Cardiac muscle cell (in vitro differentiated cells and primary cell): ENCODE results near the gene NR6A1. TPM values are rescaled to one million over a fixed set of nuclear protein-coding genes. Genes with fewer than 3 reads are reported as not detected.

Source experiments
- DNase-seq, 2 donors: peaks; one replicate each; pipeline versions ENCODE4 v3.0.0 to v3.0.0-alpha.2; 2010 to 2017; ENCODE audit warnings: low read depth in 1 of 2, low spot score in 1 of 2
- H3K27ac ChIP-seq: fragments of 200-600 bp; sonication (generic); 2 replicates; pipeline ENCODE4 v1.5.1; 2016
- H3K27me3 ChIP-seq: fragments of 200-600 bp; sonication (generic); 2 replicates; pipeline ENCODE4 v1.6.0; 2016; ENCODE audit warnings: control low read depth
- H3K36me3 ChIP-seq: fragments of 200-600 bp; sonication (generic); 2 replicates; pipeline ENCODE4 v1.5.1; 2016; ENCODE audit warnings: control low read depth
- H3K4me1 ChIP-seq: fragments of 200-600 bp; sonication (generic); 2 replicates; pipeline ENCODE4 v1.8.1; 2017; ENCODE audit warnings: low read depth, mild to moderate bottlenecking, mixed run types
- H3K4me3 ChIP-seq: fragments of 200-600 bp; sonication (generic); 2 replicates; pipeline ENCODE4 v1.5.1; 2016; ENCODE audit warnings: mild to moderate bottlenecking
- H3K9me3 ChIP-seq: fragments of 200-600 bp; sonication (generic); 2 replicates; pipeline ENCODE4 v1.5.1; 2017; ENCODE audit warnings: low read depth, mild to moderate bottlenecking, control low read depth
- CTCF ChIP-seq: IDR thresholded peaks from 2 replicates; pipeline ENCODE4 v1.5.1; 2012; ENCODE audit warnings: low read depth, mild to moderate bottlenecking, low read length
- polyA plus RNA-seq: library from polyadenylated mRNA; unstranded; fragments of >200 nt; fragmentation: Nextera tagmentation; extraction: Ambion mirVana; gene quantifications from 2 replicates; pipeline ENCODE4 v1.2.1, GENCODE V29; 2016
- total RNA-seq: library from RNA; depleted of rRNA; stranded (reverse); fragments of >200 nt; gene quantifications from 2 replicates; pipeline ENCODE4 v1.2.3, GENCODE V29; 2016

The NR6A1 gene
- total and polyA plus RNA-seq, 2 experiments from 2014 or later = 3.2 to 19.8 TPM

DNA sequence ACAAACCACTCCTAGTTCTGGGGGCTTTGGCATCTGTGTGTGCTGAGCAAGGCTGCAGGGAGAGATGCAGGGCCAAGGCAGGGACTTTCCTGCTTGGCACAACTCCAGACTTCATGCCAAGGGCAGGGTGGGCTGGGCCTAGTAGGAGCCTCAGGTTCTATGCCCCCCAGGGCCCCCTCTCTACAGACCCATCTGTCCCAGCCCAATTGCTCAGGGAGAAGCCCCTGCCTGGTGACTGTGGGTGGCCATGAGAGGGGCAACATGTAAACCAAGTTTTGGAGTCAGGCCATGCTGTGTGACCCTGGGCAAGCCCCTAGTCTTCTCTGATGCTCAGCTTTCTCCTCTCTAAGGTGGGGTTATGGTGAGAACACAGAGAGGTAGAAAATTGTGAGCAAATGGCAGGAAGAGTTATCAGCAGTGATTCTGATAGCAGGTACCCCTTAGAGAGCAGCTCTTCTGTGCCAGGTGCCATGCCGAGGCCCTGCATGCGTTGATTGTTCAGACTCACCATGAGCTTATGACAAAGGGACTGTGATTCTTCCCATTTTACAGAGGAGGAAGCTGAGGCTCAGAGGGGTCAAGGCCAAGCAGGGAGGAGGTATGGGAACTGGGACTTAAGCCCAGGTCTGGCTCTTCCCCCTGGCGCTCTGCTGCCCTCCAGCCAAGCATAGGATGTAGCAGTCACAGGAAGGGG, 11.0 kb upstream of the NR6A1 start:
- Histone ChIP-seq H3K27me3 (peaks cover 6% of the 10 kb centered on the region), H3K4me1 (peaks cover 2% of the 10 kb centered on the region), H3K27ac (no peak overlapping the region), H3K36me3 (no peaks in the 10 kb centered on the region), H3K4me3 (no peak overlapping the region), H3K9me3 (no peaks in the 10 kb centered on the region)
- no peak for TF ChIP-seq CTCF
- DNase-seq = no peak

- no peak overlapping the region for H3K27ac ChIP-seq
- no peak for DNase-seq
Observed at GRCh38 chr9:124780757-124781151, 9.6 kb upstream of the NR6A1 start.

DNA sequence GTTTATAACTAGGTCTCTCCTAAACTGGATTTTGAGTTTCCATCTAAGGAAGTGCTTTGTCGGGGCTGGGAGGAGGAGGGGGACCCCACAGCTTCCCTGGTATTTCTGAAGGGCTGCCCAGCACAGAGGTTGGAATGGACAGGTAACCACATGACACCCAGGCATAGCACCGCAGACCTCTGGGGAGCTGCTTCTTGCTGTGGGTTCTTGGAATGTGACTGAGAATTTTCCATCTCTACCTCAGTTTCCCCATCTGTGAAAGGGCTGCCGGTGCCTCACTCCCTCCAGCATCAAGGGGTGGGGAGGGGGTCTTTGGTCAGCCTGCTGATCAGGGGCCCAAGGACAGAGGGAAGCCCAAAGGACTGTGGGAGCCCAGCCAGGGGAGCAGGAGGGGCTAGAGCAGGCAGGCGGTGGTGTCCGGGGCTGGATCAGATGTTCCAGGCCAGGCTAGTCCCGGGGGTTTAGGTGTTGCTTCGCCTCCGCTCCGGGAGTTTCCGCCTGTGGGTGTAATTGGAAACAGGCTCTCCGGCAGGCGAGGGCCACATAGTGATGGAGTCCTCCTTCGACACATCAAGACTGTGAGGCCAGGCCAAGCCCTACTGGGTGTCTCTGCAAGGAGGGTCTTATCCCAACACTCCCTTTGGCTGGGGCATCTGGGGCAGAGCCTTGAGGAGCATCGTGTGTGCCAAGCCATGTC, 9.1 kb upstream of the NR6A1 start:
- no peak for DNase-seq
- peaks cover 14% of the 10 kb centered on the region for H3K27me3 ChIP-seq
- H3K4me1 ChIP-seq = peaks cover 2% of the 10 kb centered on the region
- TF ChIP-seq CTCF = no peak
- H3K27ac ChIP-seq = no peak overlapping the region
- no peak overlapping the region for H3K4me3 ChIP-seq
- H3K36me3 ChIP-seq = no peaks in the 10 kb centered on the region
- no peaks in the 10 kb centered on the region for H3K9me3 ChIP-seq

More at GRCh38 chr9:124780757-124781151, 9.6 kb upstream of the NR6A1 start:
- Histone ChIP-seq H3K36me3 (no peaks in the 10 kb centered on the region), H3K4me1 (peaks cover 2% of the 10 kb centered on the region), H3K4me3 (no peak overlapping the region), H3K9me3 (no peaks in the 10 kb centered on the region), H3K27me3 (peaks cover 14% of the 10 kb centered on the region)
- TF ChIP-seq CTCF = no peak

DNA sequence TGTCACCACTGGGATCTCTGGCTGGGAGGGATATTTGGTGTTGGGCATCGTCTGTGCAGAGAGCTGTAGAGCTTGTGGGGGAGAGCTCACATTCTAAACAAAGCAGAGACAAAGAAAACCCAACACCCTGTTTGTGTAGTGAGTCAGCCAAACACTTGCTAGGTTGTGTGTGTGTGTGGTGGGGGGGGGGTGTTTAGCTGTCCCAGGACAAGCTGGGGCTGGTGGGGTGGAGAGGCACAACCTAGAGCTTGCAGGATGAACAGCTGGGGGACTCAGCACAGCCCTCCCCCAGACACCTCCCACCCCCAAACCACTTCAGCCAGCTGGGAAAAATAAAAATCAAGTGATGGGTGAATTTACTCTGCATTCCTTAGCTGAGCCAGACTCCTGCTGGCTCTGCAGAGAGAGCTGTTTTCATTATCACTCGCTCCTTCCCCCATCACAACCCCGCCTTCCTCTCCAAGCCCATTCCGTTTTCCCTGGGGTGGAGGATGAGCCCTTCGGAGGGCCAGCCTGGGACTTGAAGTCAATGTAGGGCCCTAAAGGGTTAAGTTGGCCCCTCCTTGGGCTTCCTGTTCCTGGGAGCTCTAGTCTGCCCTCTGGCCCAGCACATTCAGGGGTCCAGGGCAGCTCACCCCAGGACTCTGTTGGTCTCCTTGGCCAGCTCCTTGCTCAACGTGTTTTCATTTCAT, 8.4 kb upstream of the NR6A1 start:
- Histone ChIP-seq H3K36me3 (no peaks in the 10 kb centered on the region), H3K27ac (no peak overlapping the region), H3K4me3 (no peak overlapping the region), H3K27me3 (peaks cover 14% of the 10 kb centered on the region), H3K4me1 (peaks cover 2% of the 10 kb centered on the region), H3K9me3 (no peaks in the 10 kb centered on the region)
- no peak for TF ChIP-seq CTCF
- DNase-seq = peak; percentile 18 to 80

- no peaks in the 10 kb centered on the region for H3K9me3 ChIP-seq
- peaks cover 14% of the 10 kb centered on the region for H3K27me3 ChIP-seq
- TF ChIP-seq CTCF = no peak
- no peak overlapping the region for H3K27ac ChIP-seq
- no peak overlapping the region for H3K4me3 ChIP-seq
- H3K4me1 ChIP-seq = peaks cover 2% of the 10 kb centered on the region
- no peaks in the 10 kb centered on the region for H3K36me3 ChIP-seq
- no peak for DNase-seq
Observed at GRCh38 chr9:124778575-124779367, 7.7 kb upstream of the NR6A1 start.
